Endometrial microvascular endothelial cells (primary cell): ENCODE measurements around the gene SP3. TPM values are rescaled to one million over a fixed set of nuclear protein-coding genes. Genes with fewer than 3 reads are reported as not detected.

Source experiments
- in situ Hi-C: cut with HindIII; loops from 2 replicates; pipeline ENCODE4 v1.10.0; 2017; ENCODE audit warnings: low sequenced_read_pairs, low pct_unique_long_range_greater_than_20kb; ENCODE audit errors: inconsistent ontology term
- total RNA-seq: library from RNA; depleted of rRNA; stranded (reverse); fragments of >200 nt; gene quantifications from one replicate; pipeline ENCODE4 v1.2.3, GENCODE V29; 2015; ENCODE audit errors: inconsistent ontology term

SP3 gene
- total RNA-seq, 1 donor from 2014 or later = 56.4 TPM

DNA sequence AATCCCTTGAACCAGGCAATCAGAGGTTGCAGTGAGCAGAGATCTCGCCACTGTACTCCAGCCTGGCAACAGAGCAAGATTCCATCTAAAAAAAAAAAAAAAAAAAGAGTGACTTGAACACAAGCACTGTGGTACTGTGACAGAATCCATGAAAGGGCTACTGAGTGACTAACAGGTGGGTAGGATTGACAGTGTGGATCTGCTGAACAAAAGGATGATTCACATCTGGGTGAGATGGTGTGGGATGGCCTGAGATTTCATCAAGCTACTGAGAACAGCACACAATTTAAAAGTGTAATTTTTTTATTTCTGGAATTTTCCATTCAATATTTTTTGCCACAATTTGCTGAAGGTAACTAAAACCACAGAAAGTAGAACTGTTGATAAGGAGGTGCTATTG is 13.3 kb upstream of the SP3 start:
- in situ Hi-C loops = no loop called here

DNA sequence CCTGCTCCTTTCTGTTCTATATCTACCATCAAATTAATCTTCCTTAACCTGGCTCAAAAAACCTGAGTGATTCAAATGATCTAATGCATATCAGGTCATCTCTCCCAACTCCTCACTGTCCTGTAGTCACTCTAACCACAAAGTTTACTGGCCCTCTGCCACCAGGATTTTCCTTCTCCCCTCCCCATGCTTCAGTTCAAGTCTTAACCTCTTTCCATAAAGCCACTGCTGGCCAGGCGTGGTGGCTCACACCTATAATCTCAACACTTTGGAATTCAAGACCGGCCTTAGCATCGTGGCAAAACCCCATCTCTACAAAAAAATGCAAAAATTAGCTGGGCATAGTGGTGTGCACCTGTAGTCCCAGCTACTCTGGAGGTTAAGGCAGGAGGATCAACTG is 7.5 kb upstream of the SP3 start:
- in situ Hi-C loops = no loop called here

DNA sequence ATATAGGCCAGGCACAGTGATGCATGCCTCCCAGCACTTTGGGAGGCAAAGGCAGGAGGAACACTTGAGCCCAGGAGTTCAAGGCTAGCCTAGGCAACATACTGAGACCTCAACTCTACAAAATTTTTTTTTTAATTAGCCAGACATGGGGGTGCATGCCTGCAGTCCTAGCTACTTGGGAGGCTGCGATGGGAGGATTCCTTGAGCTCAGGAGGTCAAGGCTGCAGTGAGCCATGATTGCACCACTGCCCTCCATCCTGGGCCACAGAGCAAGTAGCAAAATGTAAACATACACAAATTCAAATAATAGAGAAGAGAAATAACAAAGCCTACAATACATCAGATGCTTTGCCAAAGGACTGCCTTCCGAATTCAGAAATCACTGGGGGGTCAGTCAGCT is 7.0 kb upstream of the SP3 start:
- in situ Hi-C loops = no loop called here

DNA sequence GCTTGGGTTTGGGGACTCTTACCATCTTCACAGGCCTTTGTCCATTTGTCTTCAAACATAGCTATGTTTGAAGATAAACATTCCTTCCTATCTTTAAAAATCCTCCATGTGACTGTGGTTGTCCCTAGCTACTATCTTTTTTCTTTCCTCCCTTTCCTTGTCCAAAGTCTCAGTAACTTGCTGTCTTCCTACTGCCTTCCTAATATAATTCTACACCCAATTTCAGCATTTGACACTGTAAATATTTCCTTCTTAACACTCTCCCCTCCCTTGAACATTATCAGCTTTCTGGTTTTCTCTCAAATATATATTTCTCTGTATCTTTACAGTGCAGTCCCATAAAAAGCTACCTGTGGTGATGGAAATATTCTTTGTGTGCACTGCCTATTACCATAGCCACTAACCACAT is 5.3 kb upstream of the SP3 start:
- in situ Hi-C loops = no loop called here

DNA sequence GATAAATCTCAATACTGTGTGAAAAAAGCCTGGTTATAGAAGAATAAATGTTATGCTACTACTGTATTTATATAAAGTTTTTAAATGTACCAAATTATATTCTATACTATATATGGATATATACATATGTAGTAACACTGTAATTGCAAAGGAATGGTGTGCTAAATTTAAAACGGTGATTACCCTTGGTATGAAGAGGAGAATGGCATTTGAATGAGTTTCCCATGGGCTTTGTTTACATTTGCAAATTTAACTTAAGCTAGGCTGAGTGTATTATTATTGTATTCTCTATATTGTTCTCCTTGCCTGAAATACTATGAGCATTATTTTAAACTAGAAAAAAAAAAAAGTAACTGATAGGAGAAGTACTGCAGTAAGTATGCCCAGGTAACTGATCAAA is 4.7 kb upstream of the SP3 start:
- in situ Hi-C loops = no loop called here

DNA sequence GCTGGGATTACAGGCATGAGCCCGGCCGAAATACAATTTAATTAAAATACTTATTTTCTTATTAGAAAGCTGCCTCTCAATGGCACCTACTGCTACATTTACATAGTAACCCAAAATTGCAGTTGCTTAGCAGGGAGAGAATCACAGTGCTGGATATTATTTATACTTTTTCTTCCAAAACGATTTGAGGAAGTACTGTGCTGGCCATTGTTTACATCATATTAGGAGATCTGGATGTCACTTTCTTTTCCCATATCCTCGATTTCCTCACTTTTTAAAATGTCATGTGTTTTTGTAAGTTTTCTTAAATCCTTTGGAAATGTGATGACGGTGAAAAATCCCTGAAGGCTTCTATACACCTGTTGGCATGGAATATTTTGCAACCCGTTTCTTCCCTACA is 3.4 kb upstream of the SP3 start:
- in situ Hi-C loops = no loop called here

DNA sequence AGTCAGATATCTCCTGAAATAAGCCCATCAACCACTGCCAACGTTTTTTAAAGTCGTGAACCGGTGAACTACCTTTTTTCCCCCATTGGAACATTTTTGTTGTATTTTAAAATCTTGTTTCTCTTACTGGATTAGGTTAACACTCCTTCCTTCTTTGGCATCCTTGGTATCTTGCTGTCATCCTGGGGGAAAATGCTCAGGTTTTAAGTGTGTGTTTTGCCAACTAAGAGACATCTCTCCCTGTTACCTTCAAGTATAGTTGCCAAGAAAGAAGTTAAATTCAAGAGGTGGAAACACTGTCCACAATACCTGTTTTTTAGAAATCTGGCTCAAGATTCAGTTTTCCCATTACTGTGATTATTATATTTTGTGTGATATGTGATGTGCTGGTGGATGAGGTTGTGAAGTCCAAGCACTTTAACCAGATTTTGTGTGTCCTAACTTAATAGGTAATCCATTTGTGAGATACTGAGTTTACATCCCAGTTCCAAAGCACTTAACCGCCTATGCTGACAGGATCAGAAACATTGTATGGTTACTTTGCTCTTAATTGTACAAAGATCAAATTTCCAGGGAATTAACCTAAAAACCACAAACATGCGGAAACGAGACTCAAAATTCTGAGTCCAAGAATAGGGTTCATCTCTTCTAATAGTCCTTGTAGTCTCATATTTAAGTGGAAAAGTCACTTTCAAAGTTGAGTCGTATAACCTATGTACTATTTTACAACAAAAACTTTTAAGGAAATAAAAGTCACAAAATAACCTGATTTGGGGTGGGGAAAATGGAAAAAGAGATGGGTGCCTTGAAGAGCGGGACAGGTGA is 1.3 kb upstream of the SP3 start:
- in situ Hi-C loops = no loop called here

DNA sequence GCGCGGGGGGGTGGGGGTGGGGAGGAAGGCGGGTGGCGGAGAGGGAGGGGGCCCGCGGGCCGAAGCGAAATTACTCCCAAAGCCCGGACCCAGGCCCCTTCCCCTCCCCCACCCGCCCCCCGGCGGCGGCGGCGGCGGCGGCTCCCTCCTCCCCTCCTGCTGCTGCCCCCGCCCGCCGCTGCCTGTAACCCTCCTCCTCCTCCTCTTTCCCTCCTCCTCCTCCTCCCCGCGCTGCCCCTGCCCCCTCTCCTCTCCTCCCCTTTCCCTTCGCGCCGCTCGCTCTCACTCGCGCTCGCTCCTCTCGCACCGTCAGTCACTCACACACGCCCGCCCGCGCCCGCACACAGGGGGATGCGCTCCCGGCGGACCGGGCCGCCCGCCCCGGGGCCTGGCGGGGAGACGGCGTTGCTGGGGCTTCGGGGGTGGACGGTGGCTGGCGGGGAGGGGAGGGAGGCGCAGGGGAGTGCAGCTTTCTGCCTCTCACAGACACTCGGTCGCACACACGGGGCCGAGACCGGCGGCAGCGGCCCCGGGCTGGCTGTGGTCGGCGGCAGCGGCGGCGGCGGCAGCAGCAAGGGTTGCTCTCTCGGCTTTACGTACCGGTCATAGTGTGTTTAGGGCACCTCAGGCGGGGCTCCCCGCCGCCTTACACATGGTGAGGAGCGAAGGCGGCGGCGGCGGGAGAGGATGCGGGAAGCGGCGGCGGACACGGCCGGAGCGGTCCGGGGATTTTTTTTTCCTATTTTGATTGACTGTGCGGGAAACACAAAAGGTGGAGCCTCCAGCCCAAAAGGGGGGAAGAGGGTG is 405 bp downstream of the SP3 start:
- in situ Hi-C loops = no loop called here

DNA sequence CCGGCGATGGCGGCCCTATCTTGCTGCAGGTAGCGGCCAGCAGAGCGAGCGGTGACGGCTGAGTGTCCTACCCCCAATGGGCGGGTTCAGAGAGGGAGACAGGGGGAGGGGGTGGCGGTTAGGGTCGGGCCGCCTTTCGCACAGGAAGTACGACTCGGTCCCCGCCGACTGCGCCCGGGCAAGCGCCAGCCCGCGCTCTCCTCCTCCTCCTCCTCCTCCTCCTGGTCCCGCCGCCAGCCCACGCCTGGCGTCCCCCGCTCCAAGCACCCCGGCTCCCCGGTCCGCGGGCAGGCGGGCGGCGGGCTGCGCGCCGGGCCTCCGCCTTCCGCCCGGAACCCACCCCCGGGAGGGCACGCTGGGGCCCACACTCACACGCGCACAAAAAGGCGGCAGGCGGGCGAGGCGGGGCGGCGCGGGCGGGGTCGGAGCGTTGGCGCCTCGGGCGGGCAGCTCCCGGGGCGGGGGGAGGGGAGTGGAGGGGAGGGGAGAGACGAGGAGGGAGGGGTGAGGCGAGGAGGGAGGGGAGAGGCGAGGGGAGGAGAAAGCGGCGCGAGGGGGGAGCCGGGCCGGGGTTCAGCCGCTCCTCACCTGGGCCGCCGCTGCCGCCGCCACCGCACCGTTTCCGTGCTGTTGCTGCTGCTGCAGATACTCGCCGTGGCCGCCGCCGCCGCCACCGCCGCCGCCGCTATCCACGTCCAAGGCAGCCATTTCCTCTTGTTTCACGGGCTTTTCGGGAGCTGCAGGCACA is 1.2 kb downstream of the SP3 start:
- in situ Hi-C loops = no loop called here

DNA sequence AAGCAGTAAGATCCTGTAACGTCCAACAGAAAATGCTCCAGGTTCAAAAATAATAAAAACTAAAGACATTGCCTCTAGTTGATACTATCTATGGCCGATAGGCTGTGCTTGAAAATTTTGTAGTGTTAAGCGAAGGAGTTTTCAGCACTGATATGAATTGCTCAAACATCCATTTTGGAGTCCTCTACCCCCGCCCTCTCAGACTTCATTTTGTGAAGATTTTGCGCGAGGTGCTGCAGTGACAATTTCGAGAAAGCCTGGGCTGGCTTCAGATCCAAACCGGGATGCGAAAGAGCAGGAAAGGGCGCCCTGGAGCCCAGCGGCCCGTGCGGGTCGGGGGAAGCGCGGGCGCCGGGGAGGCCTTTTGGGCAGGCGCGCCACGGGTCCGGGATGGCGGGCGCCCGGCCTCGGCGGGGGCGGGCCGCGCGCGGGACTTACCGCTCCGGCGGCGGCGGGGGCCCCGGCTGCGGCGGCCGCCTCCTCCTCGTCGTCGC is 1.8 kb downstream of the SP3 start:
- in situ Hi-C loops = no loop called here

DNA sequence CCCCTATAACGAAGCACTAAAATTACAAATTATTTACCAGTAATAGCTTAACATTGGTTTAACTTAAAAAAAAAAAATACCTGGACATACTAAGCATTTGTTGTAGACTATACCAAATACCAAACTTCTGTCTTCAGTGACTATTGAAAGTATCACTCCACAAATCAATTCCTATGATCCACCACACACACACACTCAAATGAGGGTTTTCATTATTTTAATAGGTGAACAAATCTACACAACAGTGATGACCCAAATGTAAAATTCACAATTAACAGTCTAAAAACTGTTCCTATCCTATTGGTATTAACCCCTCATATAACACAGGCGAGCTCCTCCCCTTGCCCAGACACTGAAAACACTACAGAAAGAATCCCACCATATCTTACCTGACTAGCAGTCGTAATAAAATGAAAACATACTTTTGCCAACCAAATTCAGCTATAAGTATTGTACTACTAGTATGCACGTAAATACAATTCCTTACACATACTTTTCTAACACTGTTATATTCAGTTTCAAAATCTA is 2.5 kb downstream of the SP3 start:
- in situ Hi-C loops = no loop called here

DNA sequence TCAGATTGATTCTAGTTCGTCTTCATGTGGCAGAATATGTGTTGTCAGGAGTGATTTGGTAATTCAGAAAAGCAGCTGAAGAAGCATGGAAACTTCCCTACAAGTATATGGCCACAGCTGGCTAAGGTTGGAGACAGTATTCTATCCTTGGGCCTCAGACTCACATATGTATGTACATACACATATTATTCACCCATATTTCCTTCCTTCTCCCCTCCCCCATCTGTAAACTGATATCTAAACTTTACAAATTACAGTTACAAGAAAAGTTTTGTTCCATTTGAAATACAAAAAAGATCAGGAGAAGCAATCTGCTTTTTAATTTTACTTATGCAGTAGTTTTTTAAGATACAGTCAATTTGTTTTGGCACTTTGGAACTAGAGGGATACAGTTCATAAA is 3.1 kb downstream of the SP3 start:
- in situ Hi-C loops = no loop called here

DNA sequence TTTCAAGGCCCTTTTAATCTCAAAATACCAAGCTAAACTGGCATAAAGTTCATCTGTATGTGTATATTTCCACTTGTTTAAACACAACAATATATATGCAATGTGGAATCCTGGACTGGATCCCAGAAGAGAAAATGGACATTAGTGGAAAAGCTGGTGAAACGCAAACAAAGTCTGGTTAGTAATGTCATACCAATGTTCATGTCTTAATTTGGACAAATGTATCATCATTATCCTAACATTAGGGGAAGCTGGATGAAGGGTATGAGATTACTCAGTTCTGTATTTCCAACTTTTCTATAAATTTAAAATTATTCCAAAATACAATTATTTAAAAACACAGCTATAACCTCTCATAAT is 3.8 kb downstream of the SP3 start:
- in situ Hi-C loops = no loop called here

DNA sequence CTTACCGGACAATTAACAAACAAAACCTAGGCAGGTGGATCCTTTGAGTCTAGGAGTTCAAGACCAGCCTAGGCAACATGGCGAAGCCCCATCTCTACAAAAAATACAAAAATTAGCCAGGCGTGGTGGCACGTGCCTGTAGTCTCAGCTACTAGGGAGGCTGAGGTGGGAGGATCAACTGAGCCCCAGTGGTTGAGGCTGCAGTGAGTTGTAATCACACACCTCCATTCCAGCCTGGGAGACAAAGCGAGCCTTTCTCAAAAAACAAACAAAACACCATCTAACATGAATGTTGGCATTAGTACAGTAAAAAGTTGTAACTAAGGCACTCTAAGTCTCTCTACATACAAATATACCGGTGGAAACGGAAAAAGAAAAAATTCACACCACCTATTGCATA is 5.3 kb downstream of the SP3 start:
- in situ Hi-C loops = no loop called here

DNA sequence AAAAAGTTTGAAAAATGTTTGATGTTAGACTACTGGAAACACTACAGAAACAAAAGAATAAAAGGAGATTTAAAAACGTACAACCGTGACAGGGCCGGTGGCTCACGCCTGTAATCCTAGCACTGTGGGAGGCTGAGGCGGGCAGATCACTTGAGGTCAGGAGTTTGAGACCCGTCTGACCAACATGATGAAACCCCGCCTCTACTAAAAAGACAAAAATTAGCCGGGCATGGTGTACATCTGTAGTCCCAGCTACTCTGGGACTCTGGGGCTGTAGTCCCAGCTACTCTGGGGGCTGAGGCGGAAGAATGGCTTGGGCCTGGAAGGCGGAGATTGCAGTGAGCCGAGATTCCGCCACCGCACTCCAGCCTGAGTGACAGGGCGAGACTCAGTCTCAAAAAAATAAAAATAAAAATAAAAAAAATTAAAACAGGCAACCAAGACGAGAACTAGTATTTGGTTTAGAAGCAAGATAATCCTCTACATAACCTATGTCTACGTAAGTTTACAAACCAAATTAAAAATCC is 5.8 kb downstream of the SP3 start:
- in situ Hi-C loops = no loop called here

DNA sequence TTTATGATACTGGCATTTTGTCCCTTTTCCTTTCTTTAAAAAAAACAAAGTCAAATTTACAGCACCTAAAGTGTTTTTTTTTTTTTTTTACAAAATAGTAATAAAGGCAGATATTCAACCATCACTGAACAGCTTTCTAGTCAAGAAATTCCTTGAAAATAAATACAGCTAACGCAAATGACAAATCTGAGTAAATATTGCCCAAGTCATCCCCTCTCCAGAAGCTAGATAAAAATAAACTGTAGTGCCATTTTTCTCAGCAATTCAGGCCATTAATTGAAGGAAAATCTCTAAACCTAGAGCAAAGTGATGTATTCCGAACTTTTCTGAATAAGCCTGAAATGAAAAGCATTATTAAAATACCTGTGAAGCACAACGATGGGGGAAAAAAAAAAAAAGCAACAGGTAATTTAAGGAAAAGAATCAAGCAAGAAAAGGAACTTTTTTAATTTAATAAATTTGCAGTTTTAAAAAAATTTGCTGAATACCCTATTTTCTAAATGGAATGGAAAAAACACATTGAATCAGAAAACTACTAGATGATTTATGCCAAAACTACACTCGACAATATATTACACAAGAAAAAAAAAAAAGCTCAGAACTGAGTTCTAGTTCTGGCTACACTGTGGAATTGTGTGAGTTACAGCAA is 6.9 kb downstream of the SP3 start:
- in situ Hi-C loops = no loop called here

DNA sequence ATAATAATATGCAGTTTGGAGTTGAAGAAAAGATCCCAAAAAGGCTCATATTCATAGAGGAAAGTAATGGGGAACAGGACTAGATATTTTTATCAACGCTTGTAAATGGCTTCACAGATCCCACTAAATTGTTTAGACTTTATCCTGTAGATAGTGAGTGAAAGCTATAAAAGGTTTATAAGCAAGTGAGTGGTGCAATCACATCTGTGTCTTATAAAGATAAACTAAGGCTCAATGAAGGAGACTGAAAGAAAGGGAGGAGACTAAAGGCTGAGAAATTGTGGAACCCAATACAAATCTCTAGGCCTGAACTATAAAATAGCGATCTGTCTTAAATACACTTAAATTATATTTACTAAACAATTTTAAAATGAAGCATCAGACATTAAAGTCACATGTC is 7.7 kb downstream of the SP3 start:
- in situ Hi-C loops = no loop called here

DNA sequence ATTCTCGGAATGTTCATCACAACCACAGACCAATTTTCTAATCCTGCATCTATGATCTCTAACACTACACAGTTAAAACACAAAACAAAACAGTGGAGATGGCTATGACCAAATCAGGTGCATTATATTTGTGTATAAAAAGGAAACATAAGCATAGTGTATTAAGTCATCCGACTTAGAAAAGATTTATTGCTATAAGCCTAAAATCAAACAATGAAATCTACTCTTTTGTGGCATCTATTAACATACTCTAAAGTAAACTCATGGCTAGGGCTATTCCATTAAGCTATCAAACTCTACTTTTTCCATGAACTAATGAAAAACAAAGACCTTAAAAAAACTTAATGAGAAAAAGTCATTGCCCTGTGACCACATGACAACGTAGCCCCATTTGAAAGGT is 8.7 kb downstream of the SP3 start:
- in situ Hi-C loops = no loop called here

DNA sequence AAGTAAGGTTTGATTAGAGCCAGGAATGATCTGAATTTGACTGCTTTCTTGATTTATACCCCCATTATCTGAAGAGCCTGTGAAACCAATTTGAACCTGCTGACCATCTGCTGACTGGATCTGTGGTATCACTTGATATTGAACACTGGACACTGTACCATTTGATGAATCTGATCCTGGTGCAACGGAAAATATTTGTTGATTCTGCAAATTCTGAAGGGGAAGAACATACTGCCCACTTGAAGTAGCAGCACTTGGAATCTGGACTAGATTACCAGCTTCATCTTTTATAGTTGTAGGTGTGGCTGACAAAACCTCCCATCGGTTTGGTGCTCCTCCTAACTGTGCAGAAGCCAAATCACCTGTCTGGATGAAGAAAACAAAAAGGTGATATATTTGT is 9.3 kb downstream of the SP3 start:
- in situ Hi-C loops = no loop called here
